ENCODE results near the gene VWCE.

DNA sequence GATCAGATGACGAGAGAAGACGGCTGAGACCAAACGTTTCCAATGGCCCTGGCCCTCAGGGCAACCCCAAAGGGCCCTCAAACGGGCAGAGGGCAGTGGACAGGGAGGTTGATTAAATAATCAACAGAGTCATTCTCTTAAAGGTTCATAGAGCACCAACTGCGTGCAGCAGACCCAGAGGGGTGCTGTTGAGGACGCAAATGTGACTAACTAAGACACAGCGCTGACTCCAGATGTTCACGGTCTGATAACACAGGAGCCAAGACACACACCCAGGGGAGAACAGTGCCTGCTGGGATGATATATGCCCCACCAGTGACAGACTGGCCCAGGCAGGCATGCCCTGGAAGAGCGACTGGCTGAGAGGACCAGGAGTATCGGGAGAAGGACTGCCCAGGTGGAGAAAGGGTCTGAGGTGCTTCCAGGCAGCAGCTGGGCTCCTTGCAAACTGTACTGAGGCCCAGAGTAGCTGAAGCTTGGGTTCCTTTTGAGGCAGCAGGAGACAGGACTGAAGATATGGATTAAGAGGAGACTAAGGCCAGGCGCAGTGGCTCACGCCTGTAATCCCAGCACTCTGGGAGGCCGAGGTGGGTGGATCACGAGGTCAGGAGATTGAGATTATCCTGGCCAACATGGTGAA is 7.7 kb downstream of the VWCE start:
- TF ChIP-seq IRF2 (CRISPR knock-in tag; IDR thresholded peaks at IDR 0.05) (no peak), SMAD3 (CRISPR knock-in tag; conservative IDR thresholded peaks at IDR 0.05) (no peak), SP1 (CRISPR knock-in tag; IDR thresholded peaks at IDR 0.05) (peak; percentile 40; the same call in 1 of the 2 replicates), TAF1 (IDR thresholded peaks at IDR 0.05; ENCODE audit: control insufficient read depth, extremely low read depth, insufficient read depth, low read length, severe bottlenecking) (peak; percentile 54)
